HL-60 (cell line): ENCODE results near the gene SPSB3.

Source experiments
- DNase-seq, 2 experiments: peaks; one replicate each; pipeline ENCODE4 v3.0.0-alpha.2; 2010 to 2020; ENCODE audit warnings: low read depth in 1 of 2, low spot score in 1 of 2
- H3K27ac ChIP-seq: fragments of 250-450 bp; sonication (Bioruptor Pico); replicated peaks from 2 replicates; pipeline ENCODE4 v1.5.1; 2020; ENCODE audit warnings: mild to moderate bottlenecking, moderate library complexity
- H3K27me3 ChIP-seq: fragments of 250-450 bp; sonication (Bioruptor Pico); 2 replicates; pipeline ENCODE4 v1.5.1; 2021; ENCODE audit warnings: mild to moderate bottlenecking, moderate library complexity; ENCODE audit not compliant: insufficient read depth, poor library complexity, severe bottlenecking
- H3K4me3 ChIP-seq: replicated peaks from 2 replicates; pipeline ENCODE4 v1.5.1; 2011; ENCODE audit warnings: mild to moderate bottlenecking, control low read depth, low read length; ENCODE audit not compliant: insufficient read depth
- GABPA ChIP-seq: IDR thresholded peaks from 2 replicates; pipeline ENCODE4 v1.6.1; 2012; ENCODE audit warnings: low read depth
- POLR2AphosphoS5 ChIP-seq: IDR thresholded peaks from 2 replicates; pipeline ENCODE4 v1.6.1; 2012; ENCODE audit warnings: low read depth
- SPI1 ChIP-seq: IDR thresholded peaks from 2 replicates; pipeline ENCODE4 v1.6.1; 2012; ENCODE audit warnings: low read depth, mild to moderate bottlenecking, borderline replicate concordance
- TF ChIP-seq, protein P1 (sequence below): IDR thresholded peaks from 2 replicates; pipeline ENCODE4 v1.6.1; 2012; ENCODE audit warnings: low read depth; ENCODE audit not compliant: insufficient replicate concordance
- TF ChIP-seq, protein P2 (sequence below): IDR thresholded peaks from one replicate; pipeline ENCODE4 v1.5.1; 2011; ENCODE audit warnings: low read length, control low read depth, inconsistent platforms; ENCODE audit not compliant: insufficient read depth

SPSB3 gene

DNA sequence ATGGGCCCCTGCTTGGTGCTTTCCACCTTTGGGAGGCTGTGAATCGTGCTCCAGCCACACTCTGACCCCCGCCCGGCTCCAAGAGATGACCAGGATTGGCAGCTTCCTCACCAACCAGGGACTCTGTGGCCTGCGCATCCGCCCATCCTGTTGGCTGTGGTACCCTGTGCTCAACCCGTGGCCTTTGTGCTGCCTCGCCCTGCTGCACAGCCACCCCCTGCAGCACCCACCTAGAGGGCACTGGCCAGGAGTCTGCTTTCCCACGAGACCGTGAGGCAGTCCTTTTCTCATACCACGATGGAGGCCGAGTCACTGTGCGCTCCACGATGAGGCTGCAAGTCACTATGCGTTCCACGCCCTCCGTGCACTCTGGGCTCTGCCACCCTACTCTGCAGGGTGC is 30.4 kb downstream of the SPSB3 start:
- Histone ChIP-seq H3K27me3 (no peaks in the 10 kb centered on the region), H3K4me3 (no peak overlapping the region), H3K27ac (no peak overlapping the region)
- DNase-seq, result no peak
- TF ChIP-seq, protein P1, sequence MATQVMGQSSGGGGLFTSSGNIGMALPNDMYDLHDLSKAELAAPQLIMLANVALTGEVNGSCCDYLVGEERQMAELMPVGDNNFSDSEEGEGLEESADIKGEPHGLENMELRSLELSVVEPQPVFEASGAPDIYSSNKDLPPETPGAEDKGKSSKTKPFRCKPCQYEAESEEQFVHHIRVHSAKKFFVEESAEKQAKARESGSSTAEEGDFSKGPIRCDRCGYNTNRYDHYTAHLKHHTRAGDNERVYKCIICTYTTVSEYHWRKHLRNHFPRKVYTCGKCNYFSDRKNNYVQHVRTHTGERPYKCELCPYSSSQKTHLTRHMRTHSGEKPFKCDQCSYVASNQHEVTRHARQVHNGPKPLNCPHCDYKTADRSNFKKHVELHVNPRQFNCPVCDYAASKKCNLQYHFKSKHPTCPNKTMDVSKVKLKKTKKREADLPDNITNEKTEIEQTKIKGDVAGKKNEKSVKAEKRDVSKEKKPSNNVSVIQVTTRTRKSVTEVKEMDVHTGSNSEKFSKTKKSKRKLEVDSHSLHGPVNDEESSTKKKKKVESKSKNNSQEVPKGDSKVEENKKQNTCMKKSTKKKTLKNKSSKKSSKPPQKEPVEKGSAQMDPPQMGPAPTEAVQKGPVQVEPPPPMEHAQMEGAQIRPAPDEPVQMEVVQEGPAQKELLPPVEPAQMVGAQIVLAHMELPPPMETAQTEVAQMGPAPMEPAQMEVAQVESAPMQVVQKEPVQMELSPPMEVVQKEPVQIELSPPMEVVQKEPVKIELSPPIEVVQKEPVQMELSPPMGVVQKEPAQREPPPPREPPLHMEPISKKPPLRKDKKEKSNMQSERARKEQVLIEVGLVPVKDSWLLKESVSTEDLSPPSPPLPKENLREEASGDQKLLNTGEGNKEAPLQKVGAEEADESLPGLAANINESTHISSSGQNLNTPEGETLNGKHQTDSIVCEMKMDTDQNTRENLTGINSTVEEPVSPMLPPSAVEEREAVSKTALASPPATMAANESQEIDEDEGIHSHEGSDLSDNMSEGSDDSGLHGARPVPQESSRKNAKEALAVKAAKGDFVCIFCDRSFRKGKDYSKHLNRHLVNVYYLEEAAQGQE, result no peak
- no peak for TF ChIP-seq SPI1
- TF ChIP-seq, protein P2, sequence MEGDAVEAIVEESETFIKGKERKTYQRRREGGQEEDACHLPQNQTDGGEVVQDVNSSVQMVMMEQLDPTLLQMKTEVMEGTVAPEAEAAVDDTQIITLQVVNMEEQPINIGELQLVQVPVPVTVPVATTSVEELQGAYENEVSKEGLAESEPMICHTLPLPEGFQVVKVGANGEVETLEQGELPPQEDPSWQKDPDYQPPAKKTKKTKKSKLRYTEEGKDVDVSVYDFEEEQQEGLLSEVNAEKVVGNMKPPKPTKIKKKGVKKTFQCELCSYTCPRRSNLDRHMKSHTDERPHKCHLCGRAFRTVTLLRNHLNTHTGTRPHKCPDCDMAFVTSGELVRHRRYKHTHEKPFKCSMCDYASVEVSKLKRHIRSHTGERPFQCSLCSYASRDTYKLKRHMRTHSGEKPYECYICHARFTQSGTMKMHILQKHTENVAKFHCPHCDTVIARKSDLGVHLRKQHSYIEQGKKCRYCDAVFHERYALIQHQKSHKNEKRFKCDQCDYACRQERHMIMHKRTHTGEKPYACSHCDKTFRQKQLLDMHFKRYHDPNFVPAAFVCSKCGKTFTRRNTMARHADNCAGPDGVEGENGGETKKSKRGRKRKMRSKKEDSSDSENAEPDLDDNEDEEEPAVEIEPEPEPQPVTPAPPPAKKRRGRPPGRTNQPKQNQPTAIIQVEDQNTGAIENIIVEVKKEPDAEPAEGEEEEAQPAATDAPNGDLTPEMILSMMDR, result no peak
- TF ChIP-seq GABPA, result no peak
- no peak for TF ChIP-seq POLR2AphosphoS5

DNA sequence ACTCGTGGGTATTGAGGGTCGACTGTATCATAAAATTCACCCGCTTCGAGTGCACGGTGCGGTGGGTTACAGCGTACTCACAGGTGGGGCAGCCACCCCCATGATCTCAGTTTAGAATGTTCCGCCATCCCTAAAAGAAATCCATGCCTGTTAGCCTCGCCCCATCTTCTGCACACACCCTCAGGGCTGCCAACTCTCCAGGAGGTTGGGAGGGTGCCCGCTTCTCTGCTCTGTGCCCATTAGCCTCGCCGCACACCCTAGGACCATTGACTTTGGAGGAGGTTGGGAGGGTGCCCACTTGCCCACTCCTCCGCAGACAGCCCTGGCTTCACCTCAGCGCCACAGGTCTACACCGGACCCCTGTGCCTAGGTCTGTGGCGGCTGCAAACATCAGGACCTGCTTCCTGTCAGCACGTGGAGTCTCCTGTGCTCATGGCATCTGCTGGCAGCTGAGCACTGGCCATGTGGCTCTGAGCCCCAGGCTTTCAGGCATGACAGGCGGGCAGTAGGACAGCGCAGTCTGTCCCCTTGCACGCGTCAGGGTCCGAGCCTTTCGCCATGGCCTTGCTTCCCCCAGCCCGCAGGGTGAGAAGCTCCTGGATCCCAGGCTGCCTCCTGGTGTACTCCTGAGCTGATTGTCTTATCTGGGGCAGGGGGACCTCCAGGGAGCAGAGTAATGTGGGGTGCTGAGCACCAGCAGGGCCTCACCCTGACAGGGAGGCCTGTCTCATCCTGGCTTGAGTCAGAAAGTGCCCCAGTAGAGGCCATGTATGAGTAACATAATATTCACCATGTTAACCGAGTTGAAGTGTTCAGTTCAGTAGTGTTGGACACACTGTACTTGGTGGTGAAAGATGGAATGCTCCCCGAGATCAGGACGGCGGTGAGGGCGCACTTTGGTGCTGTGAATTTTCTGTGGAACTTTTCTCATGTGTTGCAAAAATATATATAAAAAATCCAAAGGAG is 32.9 kb downstream of the SPSB3 start:
- H3K27me3 ChIP-seq, result no peaks in the 10 kb centered on the region
- H3K27ac ChIP-seq, result no peak overlapping the region
- no peak overlapping the region for H3K4me3 ChIP-seq
- no peak for DNase-seq
- no peak for TF ChIP-seq GABPA
- no peak for TF ChIP-seq POLR2AphosphoS5
- TF ChIP-seq SPI1, result no peak
- TF ChIP-seq, protein P2, result no peak
- TF ChIP-seq, protein P1, result no peak

DNA sequence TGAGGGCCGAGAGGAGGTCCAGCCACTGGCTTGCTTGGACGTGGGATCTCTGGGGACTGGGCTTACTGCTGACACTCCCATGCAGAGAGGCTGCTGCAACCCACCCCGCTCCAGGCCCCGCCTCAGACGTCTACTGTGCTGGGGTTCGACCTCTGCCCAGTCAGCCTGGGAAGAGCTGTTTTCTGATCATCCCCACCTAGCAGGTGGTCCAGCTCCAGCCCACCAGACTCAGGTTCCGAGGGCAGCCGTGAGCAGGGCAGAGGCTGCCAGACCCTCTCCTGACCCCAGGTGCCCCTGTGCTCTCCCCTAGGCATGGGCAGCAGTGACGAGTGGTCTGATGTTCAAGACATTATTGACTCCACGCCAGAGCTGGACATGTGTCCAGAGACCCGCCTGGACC is 34.4 kb downstream of the SPSB3 start:
- no peak overlapping the region for H3K4me3 ChIP-seq
- TF ChIP-seq POLR2AphosphoS5 (no peak), SPI1 (no peak), GABPA (no peak)
- TF ChIP-seq, protein P2, result no peak
- TF ChIP-seq, protein P1, result no peak
- no peak overlapping the region for H3K27ac ChIP-seq
- H3K27me3 ChIP-seq, result no peaks in the 10 kb centered on the region
- no peak for DNase-seq
